Measurements from ENCODE around the gene SPTSSA.
"Not testable (repeated sequence)": the region's sequence is repeated elsewhere in the genome, so short reads cannot be mapped to it uniquely, and the experiment has no call there.

The SPTSSA gene

GRCh38 chr14:34496679-34497513 is 34.9 kb upstream of the SPTSSA start:
- FAIRE-seq (no peak), DNase-seq (ENCODE audit: insufficient read length, low spot score) (no peak)

GRCh38 chr14:34496007-34496678 is 34.1 kb upstream of the SPTSSA start:
- DNase-seq (ENCODE audit: insufficient read length, low spot score): no peak
- FAIRE-seq: no peak
- TF ChIP-seq TAF1 (IDR thresholded peaks at IDR 0.05; ENCODE audit: low read depth, low read length): no peak
- TF ChIP-seq PAX5 (IDR thresholded peaks at IDR 0.05; ENCODE audit: insufficient read depth, low read length, severe bottlenecking): no peak
- no peak for TF ChIP-seq SPI1 (IDR thresholded peaks at IDR 0.05; ENCODE audit: low read depth, low read length)
- TF ChIP-seq POLR2A (IDR thresholded peaks at IDR 0.05; ENCODE audit: low read depth, low read length): no peak
- no peak for TF ChIP-seq POU2F2 (IDR thresholded peaks at IDR 0.05; ENCODE audit: low read depth, low read length)
- TF ChIP-seq POLR2AphosphoS5 (IDR thresholded peaks at IDR 0.05; ENCODE audit: low read depth, low read length): no peak

More at GRCh38 chr14:34496679-34497513, 34.9 kb upstream of the SPTSSA start:
- TF ChIP-seq TAF1 (IDR thresholded peaks at IDR 0.05; ENCODE audit: low read depth, low read length) (no peak), SPI1 (IDR thresholded peaks at IDR 0.05; ENCODE audit: low read depth, low read length) (no peak), POLR2A (IDR thresholded peaks at IDR 0.05; ENCODE audit: low read depth, low read length) (no peak)

GRCh38 chr14:34489324-34489723 is 27.3 kb upstream of the SPTSSA start:
- FAIRE-seq (no peak), DNase-seq (ENCODE audit: insufficient read length, low spot score) (no peak)
- TF ChIP-seq POLR2AphosphoS5 (IDR thresholded peaks at IDR 0.05; ENCODE audit: low read depth, low read length): no peak

DNA sequence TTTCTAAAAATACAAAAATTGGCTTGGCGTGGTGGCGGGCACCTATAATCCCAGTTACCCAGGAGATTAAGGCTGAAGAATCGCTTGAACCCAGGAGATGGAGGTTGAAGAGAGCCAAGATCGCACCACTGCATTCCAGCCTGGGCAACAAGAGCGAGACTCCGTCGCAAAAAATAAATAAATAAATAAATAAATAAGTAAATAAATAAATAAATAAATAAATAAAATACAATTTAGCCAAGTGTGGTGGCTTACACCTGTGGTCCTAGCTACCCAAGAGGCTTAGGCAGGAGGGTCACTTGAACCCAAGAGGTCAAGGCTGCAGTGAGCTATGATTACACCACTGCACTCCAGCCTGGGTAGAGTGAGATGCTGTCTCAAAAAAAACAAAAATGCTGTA is 26.5 kb upstream of the SPTSSA start:
- no peak for FAIRE-seq
- DNase-seq (ENCODE audit: insufficient read length, low spot score): no peak
- no peak for TF ChIP-seq POLR2AphosphoS5 (IDR thresholded peaks at IDR 0.05; ENCODE audit: low read depth, low read length)
- no peak for TF ChIP-seq POLR2A (IDR thresholded peaks at IDR 0.05; ENCODE audit: low read depth, low read length)
- TF ChIP-seq SPI1 (IDR thresholded peaks at IDR 0.05; ENCODE audit: low read depth, low read length): no peak
- TF ChIP-seq POU2F2 (IDR thresholded peaks at IDR 0.05; ENCODE audit: low read depth, low read length): no peak
- no peak for TF ChIP-seq PAX5 (IDR thresholded peaks at IDR 0.05; ENCODE audit: insufficient read depth, low read length, severe bottlenecking)
- no peak for TF ChIP-seq TAF1 (IDR thresholded peaks at IDR 0.05; ENCODE audit: low read depth, low read length)

DNA sequence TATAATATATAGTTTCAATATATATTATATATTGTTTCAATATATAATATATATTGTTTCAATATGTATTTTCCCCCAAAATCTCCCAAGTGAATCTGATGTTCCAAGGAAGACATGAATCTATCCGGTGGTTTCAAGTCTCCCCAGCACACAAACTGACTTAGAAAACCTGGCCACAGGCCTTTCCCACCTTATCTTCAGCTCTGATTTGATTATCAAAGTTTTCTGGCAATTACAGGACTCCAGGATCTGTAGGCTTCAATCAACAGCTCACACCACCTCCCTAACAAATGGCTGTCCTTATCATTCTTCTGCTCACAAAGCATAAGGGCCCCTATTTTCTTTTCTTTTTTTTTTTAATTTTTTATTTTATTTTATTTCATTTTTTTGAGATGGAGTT is 22.7 kb upstream of the SPTSSA start:
- no peak for TF ChIP-seq SPI1 (IDR thresholded peaks at IDR 0.05; ENCODE audit: low read depth, low read length)
- no peak for FAIRE-seq

DNA sequence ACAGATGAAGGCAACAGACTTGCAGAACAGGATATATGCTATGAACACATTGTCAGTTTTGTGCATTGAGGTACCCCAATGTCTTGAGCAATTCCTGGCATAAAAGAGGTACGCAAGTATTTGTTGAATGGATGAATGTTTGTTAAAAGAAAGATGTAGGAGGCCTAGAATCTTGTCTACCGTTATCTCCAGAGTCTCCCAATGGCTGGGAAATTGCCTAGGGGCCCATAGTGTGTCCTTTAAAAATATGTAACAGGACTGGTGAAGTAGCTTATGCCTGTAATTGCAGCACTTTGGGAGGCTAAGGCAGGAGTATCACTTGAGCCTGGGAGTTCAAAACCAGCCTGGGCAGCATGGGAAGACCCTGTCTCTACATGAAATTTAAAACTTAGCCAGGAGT is 20.4 kb upstream of the SPTSSA start:
- DNase-seq (ENCODE audit: insufficient read length, low spot score) (no peak), FAIRE-seq (no peak)
- no peak for TF ChIP-seq POU2F2 (IDR thresholded peaks at IDR 0.05; ENCODE audit: low read depth, low read length)
- no peak for TF ChIP-seq PAX5 (IDR thresholded peaks at IDR 0.05; ENCODE audit: insufficient read depth, low read length, severe bottlenecking)
- TF ChIP-seq TAF1 (IDR thresholded peaks at IDR 0.05; ENCODE audit: low read depth, low read length): no peak
- TF ChIP-seq POLR2A (IDR thresholded peaks at IDR 0.05; ENCODE audit: low read depth, low read length): no peak
- no peak for TF ChIP-seq SPI1 (IDR thresholded peaks at IDR 0.05; ENCODE audit: low read depth, low read length)

More for the DNA sequence above, 22.7 kb upstream of the SPTSSA start:
- DNase-seq (ENCODE audit: insufficient read length, low spot score): no peak

GRCh38 chr14:34479694-34480093 is 17.7 kb upstream of the SPTSSA start:
- DNase-seq (ENCODE audit: insufficient read length, low spot score) (no peak), FAIRE-seq (no peak)
- no peak for TF ChIP-seq POLR2AphosphoS5 (IDR thresholded peaks at IDR 0.05; ENCODE audit: low read depth, low read length)
- TF ChIP-seq POU2F2 (IDR thresholded peaks at IDR 0.05; ENCODE audit: low read depth, low read length): no peak
- no peak for TF ChIP-seq PAX5 (IDR thresholded peaks at IDR 0.05; ENCODE audit: insufficient read depth, low read length, severe bottlenecking)

DNA sequence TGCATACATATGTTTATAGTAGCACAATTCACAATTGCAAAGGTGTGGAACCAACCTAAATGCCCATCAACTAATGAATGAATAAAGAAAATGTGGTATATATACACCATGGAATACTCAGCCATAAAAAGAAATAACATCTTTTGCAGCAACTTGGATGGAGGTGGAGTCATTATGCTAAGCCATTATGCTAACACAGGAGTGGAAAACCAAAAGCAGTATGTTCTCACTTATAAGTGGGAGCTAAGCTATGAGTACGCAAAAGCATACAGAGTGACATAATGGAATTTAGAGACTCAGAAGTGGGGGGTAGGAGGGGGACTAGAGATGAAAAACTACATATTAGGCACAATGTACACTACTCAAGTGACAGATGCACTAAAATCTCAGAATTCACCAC is 16.2 kb upstream of the SPTSSA start:
- FAIRE-seq: no peak
- TF ChIP-seq POLR2AphosphoS5 (IDR thresholded peaks at IDR 0.05; ENCODE audit: low read depth, low read length) (no peak), SPI1 (IDR thresholded peaks at IDR 0.05; ENCODE audit: low read depth, low read length) (no peak), TAF1 (IDR thresholded peaks at IDR 0.05; ENCODE audit: low read depth, low read length) (no peak), POU2F2 (IDR thresholded peaks at IDR 0.05; ENCODE audit: low read depth, low read length) (no peak), PAX5 (IDR thresholded peaks at IDR 0.05; ENCODE audit: insufficient read depth, low read length, severe bottlenecking) (no peak), POLR2A (IDR thresholded peaks at IDR 0.05; ENCODE audit: low read depth, low read length) (no peak)
- DNase-seq (ENCODE audit: insufficient read length, low spot score): no peak

GRCh38 chr14:34476036-34476435 is 14.0 kb upstream of the SPTSSA start:
- not testable (repeated sequence) for FAIRE-seq

GRCh38 chr14:34475163-34475562 is 13.1 kb upstream of the SPTSSA start:
- DNase-seq (ENCODE audit: insufficient read length, low spot score): no peak
- no peak for FAIRE-seq
- TF ChIP-seq SPI1 (IDR thresholded peaks at IDR 0.05; ENCODE audit: low read depth, low read length) (no peak), POLR2AphosphoS5 (IDR thresholded peaks at IDR 0.05; ENCODE audit: low read depth, low read length) (no peak), POLR2A (IDR thresholded peaks at IDR 0.05; ENCODE audit: low read depth, low read length) (no peak), PAX5 (IDR thresholded peaks at IDR 0.05; ENCODE audit: insufficient read depth, low read length, severe bottlenecking) (no peak), TAF1 (IDR thresholded peaks at IDR 0.05; ENCODE audit: low read depth, low read length) (no peak), POU2F2 (IDR thresholded peaks at IDR 0.05; ENCODE audit: low read depth, low read length) (no peak)

More at GRCh38 chr14:34476036-34476435, 14.0 kb upstream of the SPTSSA start:
- DNase-seq (ENCODE audit: insufficient read length, low spot score): not testable (repeated sequence)
